ENCODE results near the gene CELA3B. TPM values are rescaled to one million over a fixed set of nuclear protein-coding genes. Genes with fewer than 3 reads are reported as not detected.

CELA3B gene
- total and polyA plus RNA-seq, 2 of the 13 experiments (the other 11 are each of a cell fraction or from before 2014, with no cell fraction given), result 0.34 TPM; not detected in 1

DNA sequence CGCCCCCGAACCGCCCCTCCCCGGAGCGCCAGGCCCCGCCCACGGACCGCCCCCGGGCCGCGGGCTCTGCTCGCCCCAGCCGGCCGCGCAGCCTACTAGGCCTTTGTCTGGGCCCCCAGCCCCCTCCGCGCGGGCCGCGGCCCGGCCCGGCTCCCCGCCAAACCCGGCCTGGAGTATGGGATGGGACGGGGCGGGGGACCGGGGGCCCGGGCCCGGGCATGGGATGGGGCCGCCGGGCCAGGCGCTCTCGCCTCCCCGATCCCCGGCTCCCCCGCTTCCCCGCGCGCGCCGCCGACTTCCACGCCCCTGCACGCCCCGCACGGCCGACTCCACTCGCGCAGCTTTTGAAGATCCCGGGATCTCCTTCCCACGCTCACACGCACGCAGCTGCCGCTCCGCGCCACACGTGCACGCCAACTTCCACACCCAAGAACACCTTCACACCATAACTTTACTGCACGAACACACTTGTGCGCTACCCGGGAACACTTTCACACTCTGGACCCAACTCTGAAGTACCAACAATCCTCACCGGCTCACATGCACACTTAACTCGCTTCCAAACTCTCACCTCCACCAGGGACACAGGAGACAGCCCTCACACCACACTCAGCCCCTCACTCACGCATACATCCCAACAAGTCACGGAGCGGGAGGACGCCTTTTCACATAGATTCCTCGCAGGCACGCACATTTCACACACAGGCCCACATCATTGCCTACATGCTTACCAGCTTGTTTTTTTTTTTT lies 39.3 kb upstream of the CELA3B start (continued):
- TF ChIP-seq, protein P1, sequence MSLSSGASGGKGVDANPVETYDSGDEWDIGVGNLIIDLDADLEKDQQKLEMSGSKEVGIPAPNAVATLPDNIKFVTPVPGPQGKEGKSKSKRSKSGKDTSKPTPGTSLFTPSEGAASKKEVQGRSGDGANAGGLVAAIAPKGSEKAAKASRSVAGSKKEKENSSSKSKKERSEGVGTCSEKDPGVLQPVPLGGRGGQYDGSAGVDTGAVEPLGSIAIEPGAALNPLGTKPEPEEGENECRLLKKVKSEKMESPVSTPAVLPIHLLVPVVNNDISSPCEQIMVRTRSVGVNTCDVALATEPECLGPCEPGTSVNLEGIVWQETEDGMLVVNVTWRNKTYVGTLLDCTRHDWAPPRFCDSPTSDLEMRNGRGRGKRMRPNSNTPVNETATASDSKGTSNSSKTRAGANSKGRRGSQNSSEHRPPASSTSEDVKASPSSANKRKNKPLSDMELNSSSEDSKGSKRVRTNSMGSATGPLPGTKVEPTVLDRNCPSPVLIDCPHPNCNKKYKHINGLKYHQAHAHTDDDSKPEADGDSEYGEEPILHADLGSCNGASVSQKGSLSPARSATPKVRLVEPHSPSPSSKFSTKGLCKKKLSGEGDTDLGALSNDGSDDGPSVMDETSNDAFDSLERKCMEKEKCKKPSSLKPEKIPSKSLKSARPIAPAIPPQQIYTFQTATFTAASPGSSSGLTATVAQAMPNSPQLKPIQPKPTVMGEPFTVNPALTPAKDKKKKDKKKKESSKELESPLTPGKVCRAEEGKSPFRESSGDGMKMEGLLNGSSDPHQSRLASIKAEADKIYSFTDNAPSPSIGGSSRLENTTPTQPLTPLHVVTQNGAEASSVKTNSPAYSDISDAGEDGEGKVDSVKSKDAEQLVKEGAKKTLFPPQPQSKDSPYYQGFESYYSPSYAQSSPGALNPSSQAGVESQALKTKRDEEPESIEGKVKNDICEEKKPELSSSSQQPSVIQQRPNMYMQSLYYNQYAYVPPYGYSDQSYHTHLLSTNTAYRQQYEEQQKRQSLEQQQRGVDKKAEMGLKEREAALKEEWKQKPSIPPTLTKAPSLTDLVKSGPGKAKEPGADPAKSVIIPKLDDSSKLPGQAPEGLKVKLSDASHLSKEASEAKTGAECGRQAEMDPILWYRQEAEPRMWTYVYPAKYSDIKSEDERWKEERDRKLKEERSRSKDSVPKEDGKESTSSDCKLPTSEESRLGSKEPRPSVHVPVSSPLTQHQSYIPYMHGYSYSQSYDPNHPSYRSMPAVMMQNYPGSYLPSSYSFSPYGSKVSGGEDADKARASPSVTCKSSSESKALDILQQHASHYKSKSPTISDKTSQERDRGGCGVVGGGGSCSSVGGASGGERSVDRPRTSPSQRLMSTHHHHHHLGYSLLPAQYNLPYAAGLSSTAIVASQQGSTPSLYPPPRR (CRISPR knock-in tag; IDR thresholded peaks at IDR 0.05; ENCODE audit: borderline replicate concordance), result no peak
- TF ChIP-seq ZFY (CRISPR knock-in tag; IDR thresholded peaks at IDR 0.05) (peak; percentile 71), ZNF496 (CRISPR knock-in tag; IDR thresholded peaks at IDR 0.05; ENCODE audit: insufficient replicate concordance) (no peak), ERF (CRISPR knock-in tag; IDR thresholded peaks at IDR 0.05) (no peak), ZEB1 (IDR thresholded peaks at IDR 0.05; ENCODE audit: insufficient replicate concordance, low read depth) (no peak), ZNF160 (CRISPR knock-in tag; IDR thresholded peaks at IDR 0.05) (0 out of 2 replicates have a peak, but pooled peaks have one; percentile 17), MTA3 (CRISPR knock-in tag; IDR thresholded peaks at IDR 0.05) (no peak), EHMT2 (IDR thresholded peaks at IDR 0.05; ENCODE audit: borderline replicate concordance, low read depth, low read length) (no peak), SPEN (CRISPR knock-in tag; IDR thresholded peaks at IDR 0.05; ENCODE audit: low read depth) (peak; percentile 6; the same call in 1 of the 2 replicates)
- TF ChIP-seq, protein P2, sequence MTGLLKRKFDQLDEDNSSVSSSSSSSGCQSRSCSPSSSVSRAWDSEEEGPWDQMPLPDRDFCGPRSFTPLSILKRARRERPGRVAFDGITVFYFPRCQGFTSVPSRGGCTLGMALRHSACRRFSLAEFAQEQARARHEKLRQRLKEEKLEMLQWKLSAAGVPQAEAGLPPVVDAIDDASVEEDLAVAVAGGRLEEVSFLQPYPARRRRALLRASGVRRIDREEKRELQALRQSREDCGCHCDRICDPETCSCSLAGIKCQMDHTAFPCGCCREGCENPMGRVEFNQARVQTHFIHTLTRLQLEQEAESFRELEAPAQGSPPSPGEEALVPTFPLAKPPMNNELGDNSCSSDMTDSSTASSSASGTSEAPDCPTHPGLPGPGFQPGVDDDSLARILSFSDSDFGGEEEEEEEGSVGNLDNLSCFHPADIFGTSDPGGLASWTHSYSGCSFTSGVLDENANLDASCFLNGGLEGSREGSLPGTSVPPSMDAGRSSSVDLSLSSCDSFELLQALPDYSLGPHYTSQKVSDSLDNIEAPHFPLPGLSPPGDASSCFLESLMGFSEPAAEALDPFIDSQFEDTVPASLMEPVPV (CRISPR knock-in tag; IDR thresholded peaks at IDR 0.05), result 0 out of 2 replicates have a peak, but pooled peaks have one; percentile 27
- TF ChIP-seq, protein P3, sequence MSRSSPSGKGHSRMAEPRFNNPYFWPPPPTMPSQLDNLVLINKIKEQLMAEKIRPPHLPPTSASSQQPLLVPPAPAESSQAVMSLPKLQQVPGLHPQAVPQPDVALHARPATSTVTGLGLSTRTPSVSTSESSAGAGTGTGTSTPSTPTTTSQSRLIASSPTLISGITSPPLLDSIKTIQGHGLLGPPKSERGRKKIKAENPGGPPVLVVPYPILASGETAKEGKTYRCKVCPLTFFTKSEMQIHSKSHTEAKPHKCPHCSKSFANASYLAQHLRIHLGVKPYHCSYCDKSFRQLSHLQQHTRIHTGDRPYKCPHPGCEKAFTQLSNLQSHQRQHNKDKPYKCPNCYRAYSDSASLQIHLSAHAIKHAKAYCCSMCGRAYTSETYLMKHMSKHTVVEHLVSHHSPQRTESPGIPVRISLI (CRISPR knock-in tag; IDR thresholded peaks at IDR 0.05; ENCODE audit: borderline replicate concordance), result peak; percentile 58

Measured in HepG2 (cell line).